Activated T-cell treated with anti-CD3 and anti-CD28 coated beads for 48 hours (primary cell): ENCODE results near the gene PRKN.

ENCODE experiments used
- DNase-seq: peaks from one replicate; pipeline ENCODE4 v3.0.0-alpha.2; 2020; ENCODE audit warnings: low read depth

The PRKN gene

GRCh38 chr6:162377735-162378134 is 349.8 kb downstream of the PRKN start:
- no peak for DNase-seq

GRCh38 chr6:162373868-162374267 is 353.7 kb downstream of the PRKN start:
- no peak for DNase-seq

GRCh38 chr6:162373192-162373591 is 354.4 kb downstream of the PRKN start:
- DNase-seq: no peak

GRCh38 chr6:162372106-162372505 is 355.5 kb downstream of the PRKN start:
- no peak for DNase-seq

GRCh38 chr6:162371121-162371520 is 356.4 kb downstream of the PRKN start:
- DNase-seq: no peak

GRCh38 chr6:162369091-162369490 is 358.5 kb downstream of the PRKN start:
- DNase-seq: no peak

GRCh38 chr6:162364488-162364887 is 363.1 kb downstream of the PRKN start:
- DNase-seq: no peak

GRCh38 chr6:162363757-162364156 is 363.8 kb downstream of the PRKN start:
- DNase-seq: no peak

GRCh38 chr6:162360901-162361567 is 366.5 kb downstream of the PRKN start:
- DNase-seq: no peak

- no peak for DNase-seq
Measured at GRCh38 chr6:162358625-162359024, 368.9 kb downstream of the PRKN start.

GRCh38 chr6:162345051-162345511 is 382.5 kb downstream of the PRKN start:
- no peak for DNase-seq

GRCh38 chr6:162344646-162345010 is 382.9 kb downstream of the PRKN start:
- no peak for DNase-seq

- DNase-seq: no peak
Measured at GRCh38 chr6:162343936-162344645, 383.5 kb downstream of the PRKN start.

- no peak for DNase-seq
Measured at GRCh38 chr6:162343198-162343935, 384.2 kb downstream of the PRKN start.

- DNase-seq: no peak
Measured at GRCh38 chr6:162337412-162337811, 390.2 kb downstream of the PRKN start.

GRCh38 chr6:162336359-162336758 is 391.2 kb downstream of the PRKN start:
- no peak for DNase-seq

- no peak for DNase-seq
Measured at GRCh38 chr6:162332365-162332764, 395.2 kb downstream of the PRKN start.

GRCh38 chr6:162331911-162332310 is 395.7 kb downstream of the PRKN start:
- no peak for DNase-seq

- DNase-seq: no peak
Measured at GRCh38 chr6:162325826-162326225, 401.7 kb downstream of the PRKN start.

GRCh38 chr6:162325051-162325450 is 402.5 kb downstream of the PRKN start:
- DNase-seq: no peak

GRCh38 chr6:162315291-162315690 is 412.3 kb downstream of the PRKN start:
- DNase-seq: no peak

- DNase-seq: no peak
Measured at GRCh38 chr6:162313922-162314660, 413.5 kb downstream of the PRKN start.
